ENCODE results near the gene ABL2. TPM values are rescaled to one million over a fixed set of nuclear protein-coding genes. Genes with fewer than 3 reads are reported as not detected.

ABL2 gene
- total RNA-seq, 2 donors from 2014 or later = 20.2 to 28.0 TPM

GRCh38 chr1:179169616-179170467 is 59.6 kb downstream of the ABL2 start:
- no peak for DNase-seq
- no peak overlapping the region for H3K27ac Mint-ChIP-seq
- Histone ChIP-seq H3K27me3 (ENCODE audit: control insufficient read depth, insufficient read depth, low read length, poor library complexity, severe bottlenecking) (no peaks in the 10 kb centered on the region), H3K27ac (ENCODE audit: low read depth, low read length) (no peak overlapping the region), H3K9me3 (ENCODE audit: control insufficient read depth, low read length) (no peaks in the 10 kb centered on the region), H3K9ac (ENCODE audit: extremely low read depth, low read length, poor library complexity, severe bottlenecking) (no peak overlapping the region), H3K4me3 (ENCODE audit: low read length) (no peak overlapping the region), H3K4me1 (ENCODE audit: control insufficient read depth, insufficient read depth, low read length) (no peaks in the 10 kb centered on the region), H3K36me3 (ENCODE audit: control insufficient read depth, insufficient read depth, low read length) (no peaks in the 10 kb centered on the region)
- H3K4me3 Mint-ChIP-seq = no peak overlapping the region
- 91 to 100% methylated on average over 1 to 3 of the region's 3 CpGs for WGBS, 2 experiments (ENCODE audit: insufficient coverage in 1 of 2, insufficient read length in 1 of 2)
- H3K36me3 Mint-ChIP-seq (ENCODE audit: low read depth) = no peaks in the 10 kb centered on the region
- no peaks in the 10 kb centered on the region for H3K9me3 Mint-ChIP-seq
- TF ChIP-seq CTCF (conservative IDR thresholded peaks at IDR 0.05) = no peak
- no peaks in the 10 kb centered on the region for H3K27me3 Mint-ChIP-seq (ENCODE audit: insufficient read depth)
- H3K4me1 Mint-ChIP-seq = peaks cover 10% of the 10 kb centered on the region

- no peaks in the 10 kb centered on the region for H3K4me1 ChIP-seq (ENCODE audit: control insufficient read depth, insufficient read depth, low read length)
- no peak for TF ChIP-seq CTCF (conservative IDR thresholded peaks at IDR 0.05)
- Mint-ChIP-seq H3K4me1 (peaks cover 17% of the 10 kb centered on the region), H3K4me3 (no peak overlapping the region), H3K36me3 (ENCODE audit: low read depth) (no peaks in the 10 kb centered on the region), H3K9me3 (no peaks in the 10 kb centered on the region), H3K27me3 (ENCODE audit: insufficient read depth) (no peaks in the 10 kb centered on the region), H3K27ac (no peak overlapping the region)
- no peak for DNase-seq
- no peaks in the 10 kb centered on the region for H3K9me3 ChIP-seq (ENCODE audit: control insufficient read depth, low read length)
- 83 to 93% methylated on average over 1 to 3 of the region's 3 CpGs for WGBS, 2 experiments (ENCODE audit: insufficient coverage in 1 of 2, insufficient read length in 1 of 2)
- no peak overlapping the region for H3K27ac ChIP-seq (ENCODE audit: low read depth, low read length)
- H3K36me3 ChIP-seq (ENCODE audit: control insufficient read depth, insufficient read depth, low read length) = no peaks in the 10 kb centered on the region
- H3K4me3 ChIP-seq (ENCODE audit: low read length) = no peak overlapping the region
- no peaks in the 10 kb centered on the region for H3K27me3 ChIP-seq (ENCODE audit: control insufficient read depth, insufficient read depth, low read length, poor library complexity, severe bottlenecking)
- H3K9ac ChIP-seq (ENCODE audit: extremely low read depth, low read length, poor library complexity, severe bottlenecking) = no peak overlapping the region
Measured at GRCh38 chr1:179168536-179168935, 60.9 kb downstream of the ABL2 start.

GRCh38 chr1:179167955-179168354 is 61.5 kb downstream of the ABL2 start:
- Histone ChIP-seq H3K27me3 (ENCODE audit: control insufficient read depth, insufficient read depth, low read length, poor library complexity, severe bottlenecking) (no peaks in the 10 kb centered on the region), H3K27ac (ENCODE audit: low read depth, low read length) (no peak overlapping the region), H3K36me3 (ENCODE audit: control insufficient read depth, insufficient read depth, low read length) (no peaks in the 10 kb centered on the region), H3K4me1 (ENCODE audit: control insufficient read depth, insufficient read depth, low read length) (no peaks in the 10 kb centered on the region), H3K9ac (ENCODE audit: extremely low read depth, low read length, poor library complexity, severe bottlenecking) (no peak overlapping the region), H3K4me3 (ENCODE audit: low read length) (no peak overlapping the region), H3K9me3 (ENCODE audit: control insufficient read depth, low read length) (no peaks in the 10 kb centered on the region)
- no peak for TF ChIP-seq CTCF (conservative IDR thresholded peaks at IDR 0.05)
- Mint-ChIP-seq H3K27ac (peak overlapping the region; percentile 82), H3K9me3 (no peaks in the 10 kb centered on the region), H3K4me1 (peaks cover 17% of the 10 kb centered on the region), H3K27me3 (ENCODE audit: insufficient read depth) (no peaks in the 10 kb centered on the region), H3K36me3 (ENCODE audit: low read depth) (no peaks in the 10 kb centered on the region), H3K4me3 (no peak overlapping the region)
- WGBS, 2 experiments (ENCODE audit: insufficient coverage in 1 of 2, insufficient read length in 1 of 2) = 92% methylated on average over 1 of the region's 1 CpG; no CpG with 5 or more reads in 1 of the 2 experiments
- no peak for DNase-seq

All from endodermal cell (in vitro differentiated cells).